ENCODE data around the gene NCOR2.

The NCOR2 gene

GRCh38 chr12:124566997-124567672 lies at the start of gene NCOR2:
Gene NCOR2, minus strand, starts transcription at chr12:124567612. Its CDS starts 72,361 bp downstream, at chr12:124495251.
- DNase-seq: peak; percentile 67

- no peak for DNase-seq
These were observed 49.2 kb upstream of the NCOR2 start for GRCh38 chr12:124616394-124617221.

- no peak for DNase-seq
These were observed 47.3 kb upstream of the NCOR2 start for GRCh38 chr12:124614512-124615292.

- no peak for DNase-seq
These were observed 45.8 kb upstream of the NCOR2 start for GRCh38 chr12:124613151-124613585.

GRCh38 chr12:124612410-124612680 lies 44.9 kb upstream of the NCOR2 start:
- DNase-seq: no peak

GRCh38 chr12:124611559-124612409 lies 44.4 kb upstream of the NCOR2 start:
- DNase-seq: no peak

GRCh38 chr12:124610629-124611558 lies 43.5 kb upstream of the NCOR2 start:
- DNase-seq: no peak

- DNase-seq: no peak
These were observed 42.7 kb upstream of the NCOR2 start for GRCh38 chr12:124610021-124610612.

- peak; percentile 78 for DNase-seq
These were observed 41.9 kb upstream of the NCOR2 start for GRCh38 chr12:124609041-124609989.

GRCh38 chr12:124608450-124608870 lies 41.0 kb upstream of the NCOR2 start:
- DNase-seq: no peak

- DNase-seq: no peak
These were observed 40.4 kb upstream of the NCOR2 start for GRCh38 chr12:124607681-124608425.

- DNase-seq: no peak
These were observed 38.7 kb upstream of the NCOR2 start for GRCh38 chr12:124605883-124606774.

- no peak for DNase-seq
These were observed 37.9 kb upstream of the NCOR2 start for GRCh38 chr12:124605150-124605882.

- no peak for DNase-seq
These were observed 36.9 kb upstream of the NCOR2 start for GRCh38 chr12:124604264-124604680.

- DNase-seq: no peak
These were observed 36.4 kb upstream of the NCOR2 start for GRCh38 chr12:124603831-124604251.

- DNase-seq: no peak
These were observed 35.7 kb upstream of the NCOR2 start for GRCh38 chr12:124603100-124603541.

- no peak for DNase-seq
These were observed 34.3 kb upstream of the NCOR2 start for GRCh38 chr12:124601706-124602105.
